NCI-H524 (cell line): Measurements from ENCODE around the gene TOP3A.
A peak's percentile ranks its signal among the peaks of the same experiment; 100 is the strongest.

ENCODE experiments used
- DNase-seq, 2 experiments: peaks; one replicate each; lab custom pipeline; 2025; lab: John Stamatoyannopoulos, UW

TOP3A gene

GRCh38 chr17:18254888-18255649, 59.7 kb downstream of the TOP3A start:
- no peak for DNase-seq

- DNase-seq = no peak
Measured at GRCh38 chr17:18253947-18254821, 60.6 kb downstream of the TOP3A start.

- DNase-seq = no peak
Measured at GRCh38 chr17:18253187-18253884, 61.5 kb downstream of the TOP3A start.

GRCh38 chr17:18252160-18252559, 62.6 kb downstream of the TOP3A start:
- no peak for DNase-seq

GRCh38 chr17:18251204-18251603, 63.6 kb downstream of the TOP3A start:
- no peak for DNase-seq

GRCh38 chr17:18250708-18251107, 64.1 kb downstream of the TOP3A start:
- DNase-seq = no peak

GRCh38 chr17:18250259-18250658, 64.5 kb downstream of the TOP3A start:
- DNase-seq = no peak

GRCh38 chr17:18248811-18249210, 66.0 kb downstream of the TOP3A start:
- no peak for DNase-seq

GRCh38 chr17:18248300-18248731, 66.5 kb downstream of the TOP3A start:
- peak; percentile 60 to 79 for DNase-seq

GRCh38 chr17:18247613-18248001, 67.2 kb downstream of the TOP3A start:
- DNase-seq = no peak

GRCh38 chr17:18246880-18247612, 67.7 kb downstream of the TOP3A start:
- DNase-seq = no peak

- DNase-seq = no peak
Measured at GRCh38 chr17:18246109-18246725, 68.6 kb downstream of the TOP3A start.

- no peak for DNase-seq
Measured at GRCh38 chr17:18245038-18245776, 69.6 kb downstream of the TOP3A start.

GRCh38 chr17:18241229-18241871, 73.4 kb downstream of the TOP3A start:
- no peak for DNase-seq

GRCh38 chr17:18240449-18240848, 74.3 kb downstream of the TOP3A start:
- no peak for DNase-seq

GRCh38 chr17:18238299-18238698, 76.5 kb downstream of the TOP3A start:
- DNase-seq = no peak

- DNase-seq = no peak
Measured at GRCh38 chr17:18237461-18237860, 77.3 kb downstream of the TOP3A start.

GRCh38 chr17:18236494-18236893, 78.3 kb downstream of the TOP3A start:
- no peak for DNase-seq

- no peak for DNase-seq
Measured at GRCh38 chr17:18235743-18236256, 79.0 kb downstream of the TOP3A start.

GRCh38 chr17:18234853-18235380, 79.9 kb downstream of the TOP3A start:
- DNase-seq = no peak
